IMR-90 (cell line): Measurements from ENCODE around the gene POU3F3. TPM values are rescaled to one million over a fixed set of nuclear protein-coding genes. Genes with fewer than 3 reads are reported as not detected.

ENCODE experiments used
- ATAC-seq: fragments of 200-7000 bp; cut with Tn5 transposase; 2 replicates; pipeline ENCODE4 v1.9.1; 2020; ENCODE audit warnings: low read depth, mild to moderate bottlenecking, moderate library complexity
- BruUV-seq: library from RNA; stranded (reverse); fragments of 400-500 nt; replicated peaks from 2 replicates; lab custom pipeline; 2021; lab: Mats Ljungman, UMichigan
- CTCF ChIA-PET: fragments of 300-600 bp; formaldehyde crosslinking; extraction: SDS; loops from one replicate; lab custom pipeline; 2021; ENCODE audit warnings: antibody characterized with exemption; lab: Yijun Ruan, JAX
- POLR2A ChIA-PET: fragments of 300-600 bp; sonication (Branson Sonifier 250); formaldehyde crosslinking; loops from one replicate; lab custom pipeline; 2022; ENCODE audit warnings: antibody characterized with exemption; ENCODE audit not compliant: unreplicated experiment; lab: Charles Lee
- DNase-seq: peaks from one replicate; pipeline ENCODE4 v3.0.0; 2013
- H2AFZ ChIP-seq: replicated peaks from 2 replicates; pipeline ENCODE3; 2013; ENCODE audit warnings: low read length, mild to moderate bottlenecking; ENCODE audit not compliant: poor library complexity
- H2AK5ac ChIP-seq: 2 replicates; pipeline ENCODE4 v1.6.1; 2013; ENCODE audit warnings: low read depth, low read length, inconsistent platforms
- H2AK9ac ChIP-seq: replicated peaks from 2 replicates; pipeline ENCODE3; 2013; ENCODE audit warnings: mild to moderate bottlenecking, low read depth, low read length, moderate library complexity; ENCODE audit not compliant: poor library complexity
- H2BK120ac ChIP-seq: 2 replicates; pipeline ENCODE4 v1.6.1; 2013; ENCODE audit warnings: low read depth, low read length, inconsistent platforms
- H2BK15ac ChIP-seq: 3 replicates; pipeline ENCODE4 v1.6.1; 2013; ENCODE audit warnings: low read depth, low read length, inconsistent platforms
- H2BK20ac ChIP-seq: 2 replicates; pipeline ENCODE4 v1.6.1; 2013; ENCODE audit warnings: low read depth, mild to moderate bottlenecking, inconsistent platforms, low read length, moderate library complexity
- H2BK5ac ChIP-seq: 2 replicates; pipeline ENCODE4 v1.6.1; 2013; ENCODE audit warnings: mild to moderate bottlenecking, low read depth, low read length, inconsistent platforms; ENCODE audit not compliant: poor library complexity, severe bottlenecking
- H3K14ac ChIP-seq: replicated peaks from 2 replicates; pipeline ENCODE4 v1.6.1; 2013; ENCODE audit warnings: low read depth, low read length, inconsistent platforms
- H3K18ac ChIP-seq: 2 replicates; pipeline ENCODE4 v1.6.1; 2013; ENCODE audit warnings: low read depth, low read length, control low read depth
- H3K23ac ChIP-seq: 2 replicates; pipeline ENCODE4 v1.6.1; 2013; ENCODE audit warnings: low read depth, low read length, inconsistent platforms
- H3K27ac ChIP-seq: 2 replicates; pipeline ENCODE4 v1.5.1; 2013; ENCODE audit warnings: mild to moderate bottlenecking, control low read depth, low read length; ENCODE audit not compliant: insufficient read depth
- H3K27me3 ChIP-seq: 2 replicates; pipeline ENCODE4 v1.6.1; 2013; ENCODE audit warnings: low read length; ENCODE audit not compliant: control insufficient read depth, insufficient read depth
- H3K36me3 ChIP-seq: 2 replicates; pipeline ENCODE4 v1.6.1; 2013; ENCODE audit warnings: low read length, mixed read lengths; ENCODE audit not compliant: control insufficient read depth, insufficient read depth
- H3K4ac ChIP-seq: 2 replicates; pipeline ENCODE4 v1.6.1; 2013; ENCODE audit warnings: low read depth, low read length, inconsistent platforms
- H3K4me1 ChIP-seq: 2 replicates; pipeline ENCODE4 v1.6.1; 2013; ENCODE audit warnings: low read length, mixed read lengths; ENCODE audit not compliant: control insufficient read depth, insufficient read depth
- H3K4me2 ChIP-seq: 2 replicates; pipeline ENCODE4 v1.6.1; 2013; ENCODE audit warnings: low read depth, mild to moderate bottlenecking, control low read depth, low read length, moderate library complexity
- H3K4me3 ChIP-seq: 2 replicates; pipeline ENCODE4 v1.5.1; 2013; ENCODE audit warnings: low read depth, mild to moderate bottlenecking, control low read depth, low read length, moderate library complexity; ENCODE audit not compliant: insufficient read depth
- H3K56ac ChIP-seq: 2 replicates; pipeline ENCODE4 v1.6.1; 2013; ENCODE audit warnings: low read length, inconsistent platforms; ENCODE audit not compliant: insufficient read depth; ENCODE audit errors: extremely low read depth
- H3K79me1 ChIP-seq, 2 experiments: 2 replicates each; pipeline ENCODE4 v1.6.1; 2013; ENCODE audit warnings: low read length in 2 of 2, inconsistent platforms in 1 of 2, low read depth in 1 of 2
- H3K9ac ChIP-seq: 2 replicates; pipeline ENCODE4 v1.6.1; 2013; ENCODE audit warnings: low read depth, low read length, control low read depth
- H3K9me1 ChIP-seq: 2 replicates; pipeline ENCODE4 v1.6.1; 2013; ENCODE audit warnings: low read length, inconsistent platforms; ENCODE audit not compliant: insufficient read depth
- H3K9me3 ChIP-seq: 2 replicates; pipeline ENCODE4 v1.6.1; 2013; ENCODE audit warnings: low read length; ENCODE audit not compliant: control insufficient read depth, insufficient read depth
- H4K20me1 ChIP-seq: 2 replicates; pipeline ENCODE4 v1.6.1; 2013; ENCODE audit warnings: low read length, inconsistent platforms; ENCODE audit not compliant: insufficient read depth
- H4K5ac ChIP-seq: 2 replicates; pipeline ENCODE4 v1.6.1; 2013; ENCODE audit warnings: mild to moderate bottlenecking, low read depth, low read length, control low read depth
- H4K8ac ChIP-seq, 2 experiments: 2 replicates each; pipeline ENCODE4 v1.6.1; 2013; ENCODE audit warnings: low read depth in 2 of 2, low read length in 2 of 2, control low read depth in 1 of 2, inconsistent platforms in 1 of 2
- H4K91ac ChIP-seq: 2 replicates; pipeline ENCODE4 v1.6.1; 2013; ENCODE audit warnings: low read depth, low read length, inconsistent platforms; ENCODE audit not compliant: insufficient read depth
- CEBPB ChIP-seq: IDR thresholded peaks from 2 replicates; pipeline ENCODE4 v1.6.1; 2012; ENCODE audit warnings: low read depth, low read length, improper control_type of control experiment
- CHD1 ChIP-seq: IDR thresholded peaks from 2 replicates; pipeline ENCODE4 v1.6.1; 2012; ENCODE audit warnings: low read depth, low read length, improper control_type of control experiment
- MAZ ChIP-seq: IDR thresholded peaks from 2 replicates; pipeline ENCODE4 v1.6.1; 2012; ENCODE audit warnings: low read depth, mild to moderate bottlenecking, low read length, improper control_type of control experiment, moderate library complexity, borderline replicate concordance
- MXI1 ChIP-seq: IDR thresholded peaks from 2 replicates; pipeline ENCODE4 v1.6.1; 2012; ENCODE audit warnings: low read depth, mild to moderate bottlenecking, low read length, moderate library complexity, borderline replicate concordance
- RFX5 ChIP-seq: IDR thresholded peaks from 2 replicates; pipeline ENCODE4 v1.8.0; 2012; ENCODE audit warnings: low read depth, mild to moderate bottlenecking, low read length, moderate library complexity
- USF2 ChIP-seq: fragments of 150-350 bp; IDR thresholded peaks from 2 replicates; pipeline ENCODE4 v1.6.1; 2017; ENCODE audit warnings: mild to moderate bottlenecking, antibody characterized with exemption, low read length, low read depth
- WGBS, 2 experiments: methylation state at CpG; one replicate each; pipeline versions ENCODE4 v1.1.5 to v1.1.7; 2013; ENCODE audit warnings: missing lambda C conversion rate in 2 of 2; ENCODE audit not compliant: insufficient read length in 1 of 2; ENCODE audit errors: extremely low coverage in 2 of 2; 5-methylcytosine and 5-hydroxymethylcytosine counted together
- dilution Hi-C: fragments of 300-500 bp; cut with HindIII; formaldehyde crosslinking; loops from one replicate; pipeline ENCODE4 v1.14.3; 2018; ENCODE audit warnings: low sequenced_read_pairs; ENCODE audit not compliant: unreplicated experiment
- in situ Hi-C: fragments of 300-500 bp; cut with MboI; formaldehyde crosslinking; loops from 3 replicates; pipeline ENCODE4 v1.14.3; 2019; ENCODE audit warnings: low sequenced_read_pairs, inconsistent platforms, mixed read lengths
- intact Hi-C: fragments of 100-400 bp; cut with micrococcal nuclease; formaldehyde crosslinking; loops from 2 replicates; pipeline ENCODE4 v1.10.0; 2022
- polyA plus RNA-seq, 3 experiments: library from polyadenylated mRNA; depleted of rRNA; stranded (reverse); fragments of >200 nt; gene quantifications; 2 replicates each; pipeline ENCODE4 v1.2.3, GENCODE V29; 2012; ENCODE audit warnings: low replicate concordance in 1 of 3
- total RNA-seq: library from RNA; depleted of rRNA; stranded (reverse); fragments of >200 nt; gene quantifications from 2 replicates; pipeline ENCODE4 v1.2.3, GENCODE V29; 2012

POU3F3 gene
- total and polyA plus RNA-seq, 2 of the 4 experiments (the other 2 are of a cell fraction), result not detected

- TF ChIP-seq MXI1, result no peak
Measured at GRCh38 chr2:104857262-104858005, 3.5 kb downstream of the POU3F3 start (continued).

GRCh38 chr2:104858006-104858978 is 4.4 kb downstream of the POU3F3 start:
- BruUV-seq, result no TSS peak
- Histone ChIP-seq H3K4me2 (no peak overlapping the region), H2AK9ac (no peak overlapping the region), H3K18ac (no peak overlapping the region), H2BK20ac (no peak overlapping the region), H3K36me3 (no peaks in the 10 kb centered on the region), H3K23ac (no peak overlapping the region), H2AFZ (no peak overlapping the region), H4K8ac (no peak overlapping the region), H3K9me3 (peaks cover 9% of the 10 kb centered on the region), H2BK120ac (no peak overlapping the region), H3K4me3 (no peak overlapping the region), H3K79me1 (no peaks in the 10 kb centered on the region), H3K27me3 (peaks cover 62% of the 10 kb centered on the region), H3K4me1 (no peaks in the 10 kb centered on the region), H3K9ac (no peak overlapping the region), H4K91ac (no peak overlapping the region), H3K56ac (no peak overlapping the region), H2AK5ac (no peak overlapping the region), H2BK15ac (no peak overlapping the region), H3K27ac (no peak overlapping the region), H3K9me1 (no peaks in the 10 kb centered on the region), H4K20me1 (no peaks in the 10 kb centered on the region), H3K4ac (no peak overlapping the region), H2BK5ac (no peak overlapping the region), H4K5ac (no peak overlapping the region), H3K14ac (no peak overlapping the region)
- WGBS, 2 experiments, result no CpG with 5 or more reads among the region's 18 CpGs
- TF ChIP-seq RFX5, result no peak
- no peak for TF ChIP-seq MXI1
- TF ChIP-seq CHD1, result no peak
- no peak for TF ChIP-seq USF2
- no peak for TF ChIP-seq CEBPB
- TF ChIP-seq MAZ, result no peak
- ATAC-seq (no peak), DNase-seq (no peak)
- in situ Hi-C loops, result no loop called here
- dilution Hi-C loops, result no loop called here
- CTCF ChIA-PET, result interaction anchor here (2.0 kb wide), 1 partner anchor 9 kb away, joined by 8 read pairs; no protein-coding TSS in a partner anchor
- intact Hi-C loops, result no loop called here
- POLR2A ChIA-PET, result no interaction called here
